ENCODE measurements around the gene TUT4. TPM values are rescaled to one million over a fixed set of nuclear protein-coding genes. Genes with fewer than 3 reads are reported as not detected.

TUT4 gene
- total and polyA plus RNA-seq, 4 donors = 16.4 to 142 (median 28.5) TPM

DNA sequence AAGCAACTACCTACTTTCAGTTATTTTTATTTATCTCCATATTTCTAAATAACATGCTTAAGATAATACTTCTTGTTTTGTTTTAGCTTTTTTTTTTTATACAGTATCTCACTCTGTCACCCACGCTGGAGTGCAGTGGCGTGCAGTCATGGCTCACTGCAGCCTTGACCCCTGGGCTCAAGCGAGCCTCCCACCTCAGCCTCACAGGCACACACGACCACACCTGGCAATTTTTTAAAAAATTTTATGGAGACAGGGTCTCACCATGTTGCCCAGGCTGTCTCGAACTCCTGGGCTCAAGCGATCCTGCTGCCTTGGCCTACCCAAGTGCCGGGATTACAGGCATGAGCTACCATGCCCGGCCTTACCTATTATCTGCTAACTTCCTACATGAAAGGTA is 20.6 kb downstream of the TUT4 start:
- peaks cover 0 to 6% (median 4%) of the 10 kb centered on the region in 4 donors for H3K36me3 ChIP-seq (ENCODE audit: control insufficient read depth in 4 of 4, insufficient read depth in 4 of 4, low read length in 4 of 4)
- no peaks in the 10 kb centered on the region for H3K27me3 ChIP-seq (ENCODE audit: control insufficient read depth in 3 of 3, insufficient read depth in 3 of 3, low read length in 2 of 3)
- H3K4me1 ChIP-seq (ENCODE audit: control insufficient read depth in 5 of 5, insufficient read depth in 5 of 5, low read length in 5 of 5) = peaks cover 0 to 8% (median 0%) of the 10 kb centered on the region in 5 donors
- H3K4me3 ChIP-seq = no peak overlapping the region
- TF ChIP-seq, protein P1, sequence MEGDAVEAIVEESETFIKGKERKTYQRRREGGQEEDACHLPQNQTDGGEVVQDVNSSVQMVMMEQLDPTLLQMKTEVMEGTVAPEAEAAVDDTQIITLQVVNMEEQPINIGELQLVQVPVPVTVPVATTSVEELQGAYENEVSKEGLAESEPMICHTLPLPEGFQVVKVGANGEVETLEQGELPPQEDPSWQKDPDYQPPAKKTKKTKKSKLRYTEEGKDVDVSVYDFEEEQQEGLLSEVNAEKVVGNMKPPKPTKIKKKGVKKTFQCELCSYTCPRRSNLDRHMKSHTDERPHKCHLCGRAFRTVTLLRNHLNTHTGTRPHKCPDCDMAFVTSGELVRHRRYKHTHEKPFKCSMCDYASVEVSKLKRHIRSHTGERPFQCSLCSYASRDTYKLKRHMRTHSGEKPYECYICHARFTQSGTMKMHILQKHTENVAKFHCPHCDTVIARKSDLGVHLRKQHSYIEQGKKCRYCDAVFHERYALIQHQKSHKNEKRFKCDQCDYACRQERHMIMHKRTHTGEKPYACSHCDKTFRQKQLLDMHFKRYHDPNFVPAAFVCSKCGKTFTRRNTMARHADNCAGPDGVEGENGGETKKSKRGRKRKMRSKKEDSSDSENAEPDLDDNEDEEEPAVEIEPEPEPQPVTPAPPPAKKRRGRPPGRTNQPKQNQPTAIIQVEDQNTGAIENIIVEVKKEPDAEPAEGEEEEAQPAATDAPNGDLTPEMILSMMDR (IDR thresholded peaks at IDR 0.05; ENCODE audit: control extremely low read depth, extremely low read depth) = no peak
- no peaks in the 10 kb centered on the region for H3K9me3 ChIP-seq (ENCODE audit: control insufficient read depth in 4 of 4, insufficient read depth in 3 of 4, low read length in 3 of 4)
- H3K9ac ChIP-seq (ENCODE audit: insufficient read depth in 1 of 2, low read length in 2 of 2) = no peak overlapping the region
- DNase-seq (no peak), ATAC-seq (ENCODE audit: insufficient read depth, low FRiP score) (no peak)
- WGBS, 2 donors = 95 to 97% methylated on average over 8 of the region's 8 CpGs
- no peak overlapping the region for H3K27ac ChIP-seq (ENCODE audit: low read depth in 1 of 2, low read length in 1 of 2)

DNA sequence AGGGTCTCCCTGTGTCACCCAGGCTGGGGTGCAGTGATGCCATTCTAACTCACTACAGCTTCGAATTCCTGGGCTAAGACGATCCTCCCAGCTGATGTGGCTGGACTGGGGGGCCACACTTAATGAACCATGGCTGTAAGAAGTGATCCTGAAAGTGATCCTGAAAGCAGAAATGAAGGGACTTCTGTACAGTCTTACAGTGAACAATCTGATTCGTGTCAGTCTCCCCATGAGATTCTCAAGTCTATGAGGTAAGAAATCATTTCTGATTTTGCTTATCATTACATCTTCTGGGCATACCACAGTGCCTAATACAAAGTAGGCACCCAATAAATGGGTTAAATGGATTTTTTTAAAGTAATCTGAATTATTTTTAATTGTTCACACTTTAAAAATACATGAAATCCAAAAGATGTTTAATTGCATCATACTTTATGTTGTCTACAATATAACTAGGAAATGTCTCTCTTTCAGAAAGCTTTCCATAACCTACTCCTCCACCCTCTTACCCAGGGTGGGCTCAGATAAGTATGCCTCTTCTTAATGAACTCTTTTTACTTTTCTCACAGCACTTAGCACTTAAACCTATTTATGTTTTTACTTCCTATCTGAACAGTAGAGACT is 21.5 kb downstream of the TUT4 start:
- Histone ChIP-seq H3K4me3 (no peak overlapping the region), H3K27ac (ENCODE audit: low read depth in 1 of 2, low read length in 1 of 2) (no peak overlapping the region), H3K36me3 (ENCODE audit: control insufficient read depth in 4 of 4, insufficient read depth in 4 of 4, low read length in 4 of 4) (peaks cover 0 to 8% (median 5%) of the 10 kb centered on the region in 4 donors), H3K4me1 (ENCODE audit: control insufficient read depth in 5 of 5, insufficient read depth in 5 of 5, low read length in 5 of 5) (peaks cover 0 to 8% (median 0%) of the 10 kb centered on the region in 5 donors), H3K9me3 (ENCODE audit: control insufficient read depth in 4 of 4, insufficient read depth in 3 of 4, low read length in 3 of 4) (no peaks in the 10 kb centered on the region), H3K9ac (ENCODE audit: insufficient read depth in 1 of 2, low read length in 2 of 2) (no peak overlapping the region), H3K27me3 (ENCODE audit: control insufficient read depth in 3 of 3, insufficient read depth in 3 of 3, low read length in 2 of 3) (no peaks in the 10 kb centered on the region)
- TF ChIP-seq, protein P1 (IDR thresholded peaks at IDR 0.05; ENCODE audit: control extremely low read depth, extremely low read depth) = no peak
- ATAC-seq (ENCODE audit: insufficient read depth, low FRiP score) (no peak), DNase-seq (no peak)
- 84 to 89% methylated on average over 3 of the region's 3 CpGs for WGBS, 2 donors

DNA sequence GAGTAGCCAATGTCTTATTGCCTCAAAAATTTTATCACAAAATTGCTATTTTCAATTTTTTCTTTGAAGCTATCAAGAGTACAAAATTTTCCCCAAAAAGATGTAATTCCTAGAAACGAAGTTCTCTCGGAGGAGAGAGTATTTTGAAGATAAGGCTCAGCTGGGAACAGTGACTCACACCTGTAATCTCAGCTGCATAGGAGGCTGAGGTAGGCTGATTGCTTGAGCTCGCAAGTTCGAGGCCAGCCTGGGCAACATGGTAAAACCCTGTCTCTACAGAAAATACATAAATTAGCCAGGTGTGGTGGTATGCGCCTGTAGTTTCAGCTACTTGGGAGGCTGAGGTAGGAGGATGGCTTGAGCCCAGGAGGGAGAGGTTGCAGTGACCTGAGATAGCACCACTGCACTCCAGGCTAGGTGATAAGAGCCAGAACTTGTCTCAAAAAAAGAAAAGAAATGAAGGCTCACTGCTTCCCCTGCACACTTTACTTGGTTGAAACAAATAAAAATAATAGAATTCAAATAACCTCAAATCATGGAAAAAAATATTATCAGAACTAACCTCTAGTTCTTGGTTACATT is 22.2 kb downstream of the TUT4 start:
- H3K27me3 ChIP-seq (ENCODE audit: control insufficient read depth in 3 of 3, insufficient read depth in 3 of 3, low read length in 2 of 3) = no peaks in the 10 kb centered on the region
- 90 to 98% methylated on average over 5 of the region's 5 CpGs for WGBS, 2 donors
- H3K27ac ChIP-seq (ENCODE audit: low read depth in 1 of 2, low read length in 1 of 2) = no peak overlapping the region
- H3K36me3 ChIP-seq (ENCODE audit: control insufficient read depth in 4 of 4, insufficient read depth in 4 of 4, low read length in 4 of 4) = peaks cover 0 to 11% (median 6%) of the 10 kb centered on the region in 4 donors
- H3K4me3 ChIP-seq = no peak overlapping the region
- DNase-seq = no peak
- no peaks in the 10 kb centered on the region for H3K9me3 ChIP-seq (ENCODE audit: control insufficient read depth in 4 of 4, insufficient read depth in 3 of 4, low read length in 3 of 4)
- H3K9ac ChIP-seq (ENCODE audit: insufficient read depth in 1 of 2, low read length in 2 of 2) = no peak overlapping the region
- peaks cover 0 to 8% (median 0%) of the 10 kb centered on the region in 5 donors for H3K4me1 ChIP-seq (ENCODE audit: control insufficient read depth in 5 of 5, insufficient read depth in 5 of 5, low read length in 5 of 5)
- ATAC-seq (ENCODE audit: insufficient read depth, low FRiP score) = no peak
- TF ChIP-seq, protein P1 (IDR thresholded peaks at IDR 0.05; ENCODE audit: control extremely low read depth, extremely low read depth) = no peak

Measured in lung (tissue), 12 donors.